IMR-90 (cell line): ENCODE measurements around the gene KRTAP10-9. TPM values are rescaled to one million over a fixed set of nuclear protein-coding genes. Genes with fewer than 3 reads are reported as not detected.

Experiments
- ATAC-seq: fragments of 200-7000 bp; cut with Tn5 transposase; 2 replicates; pipeline ENCODE4 v1.9.1; 2020; ENCODE audit warnings: low read depth, mild to moderate bottlenecking, moderate library complexity
- BruUV-seq: library from RNA; stranded (reverse); fragments of 400-500 nt; replicated peaks from 2 replicates; lab custom pipeline; 2021; lab: Mats Ljungman, UMichigan
- CTCF ChIA-PET: fragments of 300-600 bp; formaldehyde crosslinking; extraction: SDS; loops from one replicate; lab custom pipeline; 2021; ENCODE audit warnings: antibody characterized with exemption; lab: Yijun Ruan, JAX
- POLR2A ChIA-PET: fragments of 300-600 bp; sonication (Branson Sonifier 250); formaldehyde crosslinking; loops from one replicate; lab custom pipeline; 2022; ENCODE audit warnings: antibody characterized with exemption; ENCODE audit not compliant: unreplicated experiment; lab: Charles Lee
- DNase-seq: peaks from one replicate; pipeline ENCODE4 v3.0.0; 2013
- H2AFZ ChIP-seq: replicated peaks from 2 replicates; pipeline ENCODE3; 2013; ENCODE audit warnings: low read length, mild to moderate bottlenecking; ENCODE audit not compliant: poor library complexity
- H2AK5ac ChIP-seq: 2 replicates; pipeline ENCODE4 v1.6.1; 2013; ENCODE audit warnings: low read depth, low read length, inconsistent platforms
- H2AK9ac ChIP-seq: replicated peaks from 2 replicates; pipeline ENCODE3; 2013; ENCODE audit warnings: mild to moderate bottlenecking, low read depth, low read length, moderate library complexity; ENCODE audit not compliant: poor library complexity
- H2BK120ac ChIP-seq: 2 replicates; pipeline ENCODE4 v1.6.1; 2013; ENCODE audit warnings: low read depth, low read length, inconsistent platforms
- H2BK15ac ChIP-seq: 3 replicates; pipeline ENCODE4 v1.6.1; 2013; ENCODE audit warnings: low read depth, low read length, inconsistent platforms
- H2BK20ac ChIP-seq: 2 replicates; pipeline ENCODE4 v1.6.1; 2013; ENCODE audit warnings: low read depth, mild to moderate bottlenecking, inconsistent platforms, low read length, moderate library complexity
- H2BK5ac ChIP-seq: 2 replicates; pipeline ENCODE4 v1.6.1; 2013; ENCODE audit warnings: mild to moderate bottlenecking, low read depth, low read length, inconsistent platforms; ENCODE audit not compliant: poor library complexity, severe bottlenecking
- H3K14ac ChIP-seq: replicated peaks from 2 replicates; pipeline ENCODE4 v1.6.1; 2013; ENCODE audit warnings: low read depth, low read length, inconsistent platforms
- H3K18ac ChIP-seq: 2 replicates; pipeline ENCODE4 v1.6.1; 2013; ENCODE audit warnings: low read depth, low read length, control low read depth
- H3K23ac ChIP-seq: 2 replicates; pipeline ENCODE4 v1.6.1; 2013; ENCODE audit warnings: low read depth, low read length, inconsistent platforms
- H3K27ac ChIP-seq: 2 replicates; pipeline ENCODE4 v1.5.1; 2013; ENCODE audit warnings: mild to moderate bottlenecking, control low read depth, low read length; ENCODE audit not compliant: insufficient read depth
- H3K27me3 ChIP-seq: 2 replicates; pipeline ENCODE4 v1.6.1; 2013; ENCODE audit warnings: low read length; ENCODE audit not compliant: control insufficient read depth, insufficient read depth
- H3K36me3 ChIP-seq: 2 replicates; pipeline ENCODE4 v1.6.1; 2013; ENCODE audit warnings: low read length, mixed read lengths; ENCODE audit not compliant: control insufficient read depth, insufficient read depth
- H3K4ac ChIP-seq: 2 replicates; pipeline ENCODE4 v1.6.1; 2013; ENCODE audit warnings: low read depth, low read length, inconsistent platforms
- H3K4me1 ChIP-seq: 2 replicates; pipeline ENCODE4 v1.6.1; 2013; ENCODE audit warnings: low read length, mixed read lengths; ENCODE audit not compliant: control insufficient read depth, insufficient read depth
- H3K4me2 ChIP-seq: 2 replicates; pipeline ENCODE4 v1.6.1; 2013; ENCODE audit warnings: low read depth, mild to moderate bottlenecking, control low read depth, low read length, moderate library complexity
- H3K4me3 ChIP-seq: 2 replicates; pipeline ENCODE4 v1.5.1; 2013; ENCODE audit warnings: low read depth, mild to moderate bottlenecking, control low read depth, low read length, moderate library complexity; ENCODE audit not compliant: insufficient read depth
- H3K56ac ChIP-seq: 2 replicates; pipeline ENCODE4 v1.6.1; 2013; ENCODE audit warnings: low read length, inconsistent platforms; ENCODE audit not compliant: insufficient read depth; ENCODE audit errors: extremely low read depth
- H3K79me1 ChIP-seq, 2 experiments: 2 replicates each; pipeline ENCODE4 v1.6.1; 2013; ENCODE audit warnings: low read length in 2 of 2, inconsistent platforms in 1 of 2, low read depth in 1 of 2
- H3K9ac ChIP-seq: 2 replicates; pipeline ENCODE4 v1.6.1; 2013; ENCODE audit warnings: low read depth, low read length, control low read depth
- H3K9me1 ChIP-seq: 2 replicates; pipeline ENCODE4 v1.6.1; 2013; ENCODE audit warnings: low read length, inconsistent platforms; ENCODE audit not compliant: insufficient read depth
- H3K9me3 ChIP-seq: 2 replicates; pipeline ENCODE4 v1.6.1; 2013; ENCODE audit warnings: low read length; ENCODE audit not compliant: control insufficient read depth, insufficient read depth
- H4K20me1 ChIP-seq: 2 replicates; pipeline ENCODE4 v1.6.1; 2013; ENCODE audit warnings: low read length, inconsistent platforms; ENCODE audit not compliant: insufficient read depth
- H4K5ac ChIP-seq: 2 replicates; pipeline ENCODE4 v1.6.1; 2013; ENCODE audit warnings: mild to moderate bottlenecking, low read depth, low read length, control low read depth
- H4K8ac ChIP-seq, 2 experiments: 2 replicates each; pipeline ENCODE4 v1.6.1; 2013; ENCODE audit warnings: low read depth in 2 of 2, low read length in 2 of 2, control low read depth in 1 of 2, inconsistent platforms in 1 of 2
- H4K91ac ChIP-seq: 2 replicates; pipeline ENCODE4 v1.6.1; 2013; ENCODE audit warnings: low read depth, low read length, inconsistent platforms; ENCODE audit not compliant: insufficient read depth
- BHLHE40 ChIP-seq: fragments of 150-350 bp; IDR thresholded peaks from 2 replicates; pipeline ENCODE4 v1.6.1; 2016; ENCODE audit warnings: mild to moderate bottlenecking, low read depth, low read length
- CEBPB ChIP-seq: IDR thresholded peaks from 2 replicates; pipeline ENCODE4 v1.6.1; 2012; ENCODE audit warnings: low read depth, low read length, improper control_type of control experiment
- CHD1 ChIP-seq: IDR thresholded peaks from 2 replicates; pipeline ENCODE4 v1.6.1; 2012; ENCODE audit warnings: low read depth, low read length, improper control_type of control experiment
- CTCF ChIP-seq: conservative IDR thresholded peaks from 2 replicates; pipeline ENCODE4 v1.5.1; 2012; ENCODE audit warnings: mild to moderate bottlenecking, low read depth, low read length, improper control_type of control experiment
- ELK1 ChIP-seq: fragments of 150-350 bp; IDR thresholded peaks from 2 replicates; pipeline ENCODE4 v1.6.1; 2016; ENCODE audit warnings: low read depth, mild to moderate bottlenecking, low read length, moderate library complexity, borderline replicate concordance
- FOS ChIP-seq: fragments of 150-350 bp; IDR thresholded peaks from 2 replicates; pipeline ENCODE4 v1.6.1; 2016; ENCODE audit warnings: low read depth, low read length
- MAFK ChIP-seq: IDR thresholded peaks from 2 replicates; pipeline ENCODE4 v1.6.1; 2012; ENCODE audit warnings: low read depth, low read length, improper control_type of control experiment
- MAZ ChIP-seq: IDR thresholded peaks from 2 replicates; pipeline ENCODE4 v1.6.1; 2012; ENCODE audit warnings: low read depth, mild to moderate bottlenecking, low read length, improper control_type of control experiment, moderate library complexity, borderline replicate concordance
- MXI1 ChIP-seq: IDR thresholded peaks from 2 replicates; pipeline ENCODE4 v1.6.1; 2012; ENCODE audit warnings: low read depth, mild to moderate bottlenecking, low read length, moderate library complexity, borderline replicate concordance
- NFE2L2 ChIP-seq: fragments of 150-350 bp; IDR thresholded peaks from 2 replicates; pipeline ENCODE4 v1.6.1; 2016; ENCODE audit warnings: low read depth, mild to moderate bottlenecking, low read length
- POLR2A ChIP-seq: IDR thresholded peaks from 2 replicates; pipeline ENCODE4 v1.6.1; 2012; ENCODE audit warnings: mild to moderate bottlenecking, low read depth, low read length
- RAD21 ChIP-seq: IDR thresholded peaks from 2 replicates; pipeline ENCODE4 v1.6.1; 2012; ENCODE audit warnings: low read length, improper control_type of control experiment
- RCOR1 ChIP-seq: IDR thresholded peaks from 2 replicates; pipeline ENCODE4 v1.6.1; 2012; ENCODE audit warnings: mild to moderate bottlenecking, low read length, improper control_type of control experiment; ENCODE audit not compliant: insufficient replicate concordance
- RFX5 ChIP-seq: IDR thresholded peaks from 2 replicates; pipeline ENCODE4 v1.8.0; 2012; ENCODE audit warnings: low read depth, mild to moderate bottlenecking, low read length, moderate library complexity
- SMC3 ChIP-seq: fragments of 150-350 bp; IDR thresholded peaks from 2 replicates; pipeline ENCODE4 v1.6.1; 2016; ENCODE audit warnings: low read depth, mild to moderate bottlenecking, antibody characterized with exemption, low read length, moderate library complexity
- USF2 ChIP-seq: fragments of 150-350 bp; IDR thresholded peaks from 2 replicates; pipeline ENCODE4 v1.6.1; 2017; ENCODE audit warnings: mild to moderate bottlenecking, antibody characterized with exemption, low read length, low read depth
- WGBS, 2 experiments: methylation state at CpG; one replicate each; pipeline versions ENCODE4 v1.1.5 to v1.1.7; 2013; ENCODE audit warnings: missing lambda C conversion rate in 2 of 2; ENCODE audit not compliant: insufficient read length in 1 of 2; ENCODE audit errors: extremely low coverage in 2 of 2; 5-methylcytosine and 5-hydroxymethylcytosine counted together
- dilution Hi-C: fragments of 300-500 bp; cut with HindIII; formaldehyde crosslinking; loops from one replicate; pipeline ENCODE4 v1.14.3; 2018; ENCODE audit warnings: low sequenced_read_pairs; ENCODE audit not compliant: unreplicated experiment
- in situ Hi-C: fragments of 300-500 bp; cut with MboI; formaldehyde crosslinking; loops from 3 replicates; pipeline ENCODE4 v1.14.3; 2019; ENCODE audit warnings: low sequenced_read_pairs, inconsistent platforms, mixed read lengths
- intact Hi-C: fragments of 100-400 bp; cut with micrococcal nuclease; formaldehyde crosslinking; loops from 2 replicates; pipeline ENCODE4 v1.10.0; 2022
- polyA plus RNA-seq, 3 experiments: library from polyadenylated mRNA; depleted of rRNA; stranded (reverse); fragments of >200 nt; gene quantifications; 2 replicates each; pipeline ENCODE4 v1.2.3, GENCODE V29; 2012; ENCODE audit warnings: low replicate concordance in 1 of 3
- total RNA-seq: library from RNA; depleted of rRNA; stranded (reverse); fragments of >200 nt; gene quantifications from 2 replicates; pipeline ENCODE4 v1.2.3, GENCODE V29; 2012

Gene KRTAP10-9
- total and polyA plus RNA-seq, 2 of the 4 experiments (the other 2 are of a cell fraction): not detected

GRCh38 chr21:44598061-44598460 is 28.8 kb upstream of the KRTAP10-9 start:
- in situ Hi-C loops: no loop called here
- BruUV-seq: no TSS peak
- no peak overlapping the region for H4K8ac ChIP-seq
- ChIA-PET CTCF (no interaction called here), POLR2A (no interaction called here)
- H3K79me1 ChIP-seq: no peaks in the 10 kb centered on the region
- 33% methylated on average over 1 of the region's 11 CpGs; no CpG with 5 or more reads in 1 of the 2 experiments for WGBS, 2 experiments
- no peaks in the 10 kb centered on the region for H3K9me1 ChIP-seq
- no peak overlapping the region for H3K4me2 ChIP-seq
- intact Hi-C loops: no loop called here
- no peak overlapping the region for H2BK5ac ChIP-seq
- H3K36me3 ChIP-seq: no peaks in the 10 kb centered on the region
- H4K91ac ChIP-seq: no peak overlapping the region
- no peak overlapping the region for H3K9ac ChIP-seq
- no peak overlapping the region for H3K18ac ChIP-seq
- no peaks in the 10 kb centered on the region for H4K20me1 ChIP-seq
- no peak for TF ChIP-seq POLR2A
- TF ChIP-seq MAZ: no peak
- TF ChIP-seq CEBPB: no peak
- no peak for TF ChIP-seq RAD21
- TF ChIP-seq MAFK: no peak
- no peak for TF ChIP-seq BHLHE40
- no peak for TF ChIP-seq SMC3
- TF ChIP-seq MXI1: no peak
- no peak for TF ChIP-seq FOS
- TF ChIP-seq ELK1: no peak
- TF ChIP-seq RFX5: no peak
- TF ChIP-seq NFE2L2: no peak
- TF ChIP-seq USF2: no peak
- no peak for TF ChIP-seq RCOR1
- TF ChIP-seq CHD1: no peak
- TF ChIP-seq CTCF: no peak
- no peak overlapping the region for H2BK20ac ChIP-seq
- H3K27ac ChIP-seq: no peak overlapping the region
- no peaks in the 10 kb centered on the region for H3K4me1 ChIP-seq
- no peak overlapping the region for H2BK15ac ChIP-seq
- peaks cover 2% of the 10 kb centered on the region; the same call in 1 of the 2 replicates for H3K27me3 ChIP-seq
- H3K56ac ChIP-seq: no peak overlapping the region
- H3K4me3 ChIP-seq: no peak overlapping the region
- no peaks in the 10 kb centered on the region for H3K9me3 ChIP-seq
- no peak overlapping the region for H4K5ac ChIP-seq
- no peak overlapping the region for H2BK120ac ChIP-seq
- no peak overlapping the region for H2AK5ac ChIP-seq
- H2AFZ ChIP-seq: no peak overlapping the region
- dilution Hi-C loops: no loop called here
- ATAC-seq (no peak), DNase-seq (no peak)
- H3K14ac ChIP-seq: no peak overlapping the region
- no peak overlapping the region for H3K23ac ChIP-seq
- no peak overlapping the region for H3K4ac ChIP-seq
- H2AK9ac ChIP-seq: no peak overlapping the region
